Naive thymus-derived CD4-positive, alpha-beta T cell (primary cell): ENCODE results near the gene PPP1R37. TPM values are rescaled to one million over a fixed set of nuclear protein-coding genes. Genes with fewer than 3 reads are reported as not detected.

Experiments
- ATAC-seq: fragments of 150-1000 bp; cut with Tn5 transposase; 2 replicates; pipeline ENCODE4 v1.10.0; 2021; ENCODE audit warnings: mild to moderate bottlenecking, moderate library complexity
- CTCF ChIA-PET: fragments of 350-600 bp; sonication (Branson Sonifier 250); formaldehyde crosslinking; loops from one replicate; lab custom pipeline; 2021; ENCODE audit warnings: antibody characterized with exemption; lab: Charles Lee
- POLR2A ChIA-PET: fragments of 350-600 bp; sonication (Branson Sonifier 250); formaldehyde crosslinking; loops from one replicate; lab custom pipeline; 2021; ENCODE audit warnings: antibody characterized with exemption, inconsistent platforms; lab: Charles Lee
- DNase-seq, 9 donors: peaks; one replicate each; pipeline versions ENCODE4 v3.0.0 to v3.0.0-alpha.2; 2020 to 2022; ENCODE audit warnings: mixed read lengths in 1 of 9
- H3K27ac ChIP-seq: one replicate; pipeline ENCODE4 v1.7.0; 2013; ENCODE audit warnings: mild to moderate bottlenecking, low read depth, low read length, moderate library complexity
- H3K27me3 ChIP-seq, 2 donors: one replicate each; pipeline ENCODE4 v1.7.0; 2013; ENCODE audit warnings: low read length in 2 of 2, mild to moderate bottlenecking in 2 of 2, moderate library complexity in 2 of 2; ENCODE audit not compliant: control insufficient read depth in 2 of 2, insufficient read depth in 2 of 2
- H3K36me3 ChIP-seq, 3 experiments: 1 replicate in 2 of 3; 2 replicates in 1 of 3; pipeline ENCODE4 v1.7.0; 2013; ENCODE audit warnings: low read length in 3 of 3, mild to moderate bottlenecking in 3 of 3, moderate library complexity in 1 of 3; ENCODE audit not compliant: insufficient read depth in 3 of 3, control insufficient read depth in 2 of 3
- H3K4me1 ChIP-seq, 2 donors: one replicate each; pipeline ENCODE4 v1.7.0; 2013; ENCODE audit warnings: low read length in 2 of 2, mild to moderate bottlenecking in 2 of 2, moderate library complexity in 1 of 2; ENCODE audit not compliant: control insufficient read depth in 2 of 2, insufficient read depth in 2 of 2
- H3K4me3 ChIP-seq: 2 replicates; pipeline ENCODE4 v1.7.0; 2013; ENCODE audit warnings: mild to moderate bottlenecking, low read length
- H3K9me3 ChIP-seq, 3 experiments: 1 replicate in 2 of 3; 2 replicates in 1 of 3; pipeline ENCODE4 v1.7.0; 2013; ENCODE audit warnings: low read length in 3 of 3; ENCODE audit not compliant: control insufficient read depth in 2 of 3
- H3K27ac Mint-ChIP-seq, 9 donors: one replicate each; pipeline ENCODE4 v1.8.0; 2020 to 2022; ENCODE audit warnings: mixed read lengths in 9 of 9, mild to moderate bottlenecking in 8 of 9, moderate library complexity in 5 of 9, inconsistent platforms in 2 of 9
- H3K27me3 Mint-ChIP-seq, 5 donors: one replicate each; pipeline ENCODE4 v1.8.0; 2021 to 2022; ENCODE audit warnings: mixed read lengths in 5 of 5, mild to moderate bottlenecking in 1 of 5
- H3K36me3 Mint-ChIP-seq, 5 donors: one replicate each; pipeline ENCODE4 v1.8.0; 2020 to 2022; ENCODE audit warnings: mixed read lengths in 5 of 5, mild to moderate bottlenecking in 3 of 5, inconsistent platforms in 1 of 5
- H3K4me1 Mint-ChIP-seq, 7 donors: one replicate each; pipeline ENCODE4 v1.8.0; 2020 to 2022; ENCODE audit warnings: mixed read lengths in 7 of 7, mild to moderate bottlenecking in 3 of 7, inconsistent platforms in 1 of 7
- H3K4me3 Mint-ChIP-seq, 10 donors: one replicate each; pipeline ENCODE4 v1.8.0; 2020 to 2022; ENCODE audit warnings: mild to moderate bottlenecking in 10 of 10, mixed read lengths in 10 of 10, moderate library complexity in 6 of 10, inconsistent platforms in 2 of 10
- H3K9me3 Mint-ChIP-seq, 11 donors: one replicate each; pipeline ENCODE4 v1.8.0; 2020 to 2022; ENCODE audit warnings: mixed read lengths in 11 of 11, mild to moderate bottlenecking in 4 of 11, inconsistent platforms in 1 of 11, moderate library complexity in 1 of 11
- intact Hi-C, 2 donors: fragments of 100-400 bp; cut with micrococcal nuclease; formaldehyde crosslinking; loops; one replicate each; pipeline ENCODE4 v1.15.1; 2023
- polyA plus RNA-seq, 2 donors: library from polyadenylated mRNA; unstranded; fragments of 300-500 nt; fragmentation: Illumina TruSeq; gene quantifications; one replicate each; pipeline ENCODE4 v1.2.3, GENCODE V29; 2021
- total RNA-seq, 6 experiments: library from RNA in 5 of 6; stranded (reverse) in 5 of 6; gene quantifications; 1 replicate in 5 of 6; 2 replicates in 1 of 6; pipeline ENCODE4 v1.2.3 and lab custom pipeline; 2021 to 2026

PPP1R37 gene
- total and polyA plus RNA-seq, 7 experiments from 2014 or later: 1.4 to 28.3 (median 20.6) TPM

GRCh38 chr19:45158503-45159209 is 65.7 kb downstream of the PPP1R37 start:
- H3K4me3 ChIP-seq: no peak overlapping the region
- Mint-ChIP-seq H3K36me3 (peaks cover 0 to 2% (median 0%) of the 10 kb centered on the region in 5 donors), H3K4me3 (no peak overlapping the region), H3K9me3 (no peaks in the 10 kb centered on the region), H3K4me1 (peaks cover 2 to 20% (median 9%) of the 10 kb centered on the region in 7 donors), H3K27ac (peak overlapping the region in 1 of 9 donors; percentile 47), H3K27me3 (peaks cover 6 to 22% (median 10%) of the 10 kb centered on the region in 5 donors)
- H3K4me1 ChIP-seq: peaks cover 0 to 7% of the 10 kb centered on the region in 2 donors
- H3K9me3 ChIP-seq: no peaks in the 10 kb centered on the region
- intact Hi-C loops: no loop called here
- CTCF ChIA-PET: no interaction called here
- no peak for DNase-seq
- H3K27ac ChIP-seq: no peak overlapping the region
- no peaks in the 10 kb centered on the region for H3K36me3 ChIP-seq
- H3K27me3 ChIP-seq: no peaks in the 10 kb centered on the region
- no peak for ATAC-seq
- POLR2A ChIA-PET: interaction anchor here (0.9 kb wide), 1 partner anchor 20 kb away, joined by 3 read pairs; the partner anchor contains the start of gene BLOC1S3

GRCh38 chr19:45159210-45159970 is 66.4 kb downstream of the PPP1R37 start:
- Mint-ChIP-seq H3K36me3 (no peaks in the 10 kb centered on the region), H3K4me1 (peaks cover 5 to 20% (median 10%) of the 10 kb centered on the region in 7 donors), H3K4me3 (no peak overlapping the region), H3K27me3 (peaks cover 6 to 18% (median 10%) of the 10 kb centered on the region in 5 donors), H3K9me3 (no peaks in the 10 kb centered on the region), H3K27ac (peak overlapping the region in 1 of 9 donors; percentile 38)
- Histone ChIP-seq H3K27ac (no peak overlapping the region), H3K9me3 (no peaks in the 10 kb centered on the region), H3K36me3 (no peaks in the 10 kb centered on the region), H3K4me1 (peaks cover 3 to 8% of the 10 kb centered on the region in 2 donors), H3K4me3 (no peak overlapping the region), H3K27me3 (no peaks in the 10 kb centered on the region)
- DNase-seq (no peak), ATAC-seq (no peak)
- ChIA-PET POLR2A (no interaction called here), CTCF (interaction anchor here (0.6 kb wide), 1 partner anchor 829 kb away, joined by 4 read pairs; no protein-coding TSS in a partner anchor)
- intact Hi-C loops: no loop called here

DNA sequence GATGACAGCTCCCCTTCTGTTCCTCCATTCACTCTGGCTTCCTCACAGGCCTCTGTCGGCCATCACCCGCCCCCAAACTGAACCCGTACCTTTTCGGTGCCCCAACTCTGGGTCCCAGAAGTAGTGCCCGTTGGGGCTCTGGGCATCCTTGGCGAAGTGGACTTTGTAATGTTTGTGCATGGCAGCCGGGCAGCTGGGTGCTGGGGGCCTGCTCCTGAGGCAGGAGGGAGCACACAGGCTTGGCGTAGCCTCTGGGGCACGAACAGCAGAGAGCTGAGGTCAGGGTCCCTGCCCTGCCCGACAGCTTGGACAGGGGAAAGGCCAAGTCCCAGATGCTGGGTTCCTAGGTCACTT is 67.0 kb downstream of the PPP1R37 start:
- CTCF ChIA-PET: interaction anchor here (0.6 kb wide), 1 partner anchor 828 kb away, joined by 4 read pairs; no protein-coding TSS in a partner anchor
- H3K27me3 Mint-ChIP-seq: peaks cover 6 to 18% (median 10%) of the 10 kb centered on the region in 5 donors

GRCh38 chr19:45160870-45161737 is 68.1 kb downstream of the PPP1R37 start, which contains the start of gene NKPD1:
TSS of gene NKPD1 (minus strand) at chr19:45160982. CDS start at chr19:45160150, 832 bp downstream.
- Histone ChIP-seq H3K9me3 (no peaks in the 10 kb centered on the region), H3K4me1 (peaks cover 9 to 16% of the 10 kb centered on the region in 2 donors), H3K27me3 (no peaks in the 10 kb centered on the region), H3K27ac (no peak within 1 kb of the TSS), H3K4me3 (no peak within 1 kb of the TSS), H3K36me3 (no peaks in the 10 kb centered on the region)
- CTCF ChIA-PET: interaction anchor here (0.6 kb wide), 1 partner anchor 12 kb away, joined by 3 read pairs; no protein-coding TSS in a partner anchor
- intact Hi-C loops: no loop called here
- POLR2A ChIA-PET: interaction anchor here (0.9 to 1.0 kb wide), 2 partner anchors 17 to 29 kb away, joined by 3 read pairs; partner anchors contain the start of genes BLOC1S3 and TRAPPC6A
- no peaks in the 10 kb centered on the region for H3K36me3 Mint-ChIP-seq
- H3K9me3 Mint-ChIP-seq: no peaks in the 10 kb centered on the region
- peaks cover 5 to 15% (median 6%) of the 10 kb centered on the region in 5 donors for H3K27me3 Mint-ChIP-seq
- H3K4me3 Mint-ChIP-seq: no peak within 1 kb of the TSS
- peaks cover 10 to 23% (median 19%) of the 10 kb centered on the region in 7 donors for H3K4me1 Mint-ChIP-seq
- ATAC-seq (no peak), DNase-seq (no peak)
- H3K27ac Mint-ChIP-seq: peak within 1 kb of the TSS in 3 of 9 donors; percentile 38 to 39 (median 38)

More for the DNA sequence above, 67.0 kb downstream of the PPP1R37 start:
- H3K27ac ChIP-seq: no peak overlapping the region
- Mint-ChIP-seq H3K36me3 (no peaks in the 10 kb centered on the region), H3K9me3 (no peaks in the 10 kb centered on the region), H3K27ac (peak overlapping the region in 1 of 9 donors; percentile 38), H3K4me3 (no peak overlapping the region), H3K4me1 (peaks cover 5 to 20% (median 13%) of the 10 kb centered on the region in 7 donors)
- POLR2A ChIA-PET: no interaction called here
- ATAC-seq (no peak), DNase-seq (no peak)
- intact Hi-C loops: no loop called here
- H3K4me3 ChIP-seq: no peak overlapping the region
- no peaks in the 10 kb centered on the region for H3K27me3 ChIP-seq
- H3K9me3 ChIP-seq: no peaks in the 10 kb centered on the region
- no peaks in the 10 kb centered on the region for H3K36me3 ChIP-seq
- H3K4me1 ChIP-seq: peaks cover 7 to 14% of the 10 kb centered on the region in 2 donors

DNA sequence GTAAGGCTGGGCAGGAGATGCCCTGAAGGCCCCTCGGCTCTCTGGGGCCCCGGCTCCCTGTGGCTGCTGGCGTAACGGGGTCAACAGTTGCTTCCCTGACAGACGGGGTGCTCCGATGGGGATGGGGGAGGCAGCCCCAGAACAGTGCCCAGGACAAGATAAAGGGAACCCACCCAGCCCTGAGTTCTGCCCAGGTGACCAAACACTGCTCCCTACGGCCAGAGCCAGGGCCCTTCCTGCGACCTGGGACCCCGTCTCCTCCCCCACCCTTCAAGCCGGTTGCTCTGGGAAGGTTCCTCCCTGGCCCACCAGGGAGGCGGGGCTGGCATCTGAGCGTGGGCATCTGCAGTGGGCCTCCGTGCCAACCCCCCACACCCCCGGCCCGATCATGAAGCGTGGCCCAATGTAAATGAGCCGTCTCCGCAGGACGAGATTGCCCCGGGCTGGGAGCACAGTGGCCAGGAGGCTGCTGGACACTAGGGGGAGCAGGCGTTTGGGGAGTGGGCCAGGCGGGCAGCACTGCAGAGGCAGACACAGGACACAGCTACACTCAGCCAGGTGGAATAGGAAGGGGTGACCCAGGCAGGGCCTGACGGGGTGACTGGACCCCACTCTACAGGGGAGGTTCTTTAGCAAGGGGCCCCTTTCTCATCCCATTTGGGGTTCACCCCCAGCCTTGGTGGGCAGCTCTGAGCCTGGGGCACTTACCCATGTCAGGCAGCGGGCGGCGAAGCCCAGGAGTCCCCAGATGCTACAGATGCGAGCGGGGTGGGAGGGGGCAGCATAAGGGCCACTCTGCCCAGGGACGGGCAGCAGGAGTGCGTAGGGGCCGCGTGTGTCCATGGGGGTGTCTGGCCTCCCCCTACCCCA is 69.0 kb downstream of the PPP1R37 start:
- H3K36me3 ChIP-seq: no peaks in the 10 kb centered on the region
- peaks cover 11 to 25% (median 20%) of the 10 kb centered on the region in 7 donors for H3K4me1 Mint-ChIP-seq

More for the DNA sequence above, 69.0 kb downstream of the PPP1R37 start:
- ATAC-seq (no peak), DNase-seq (no peak)
- H3K27ac Mint-ChIP-seq: no peak overlapping the region
- ChIA-PET POLR2A (no interaction called here), CTCF (interaction anchor here (0.5 kb wide), 1 partner anchor 114 kb away, joined by 4 read pairs; no protein-coding TSS in a partner anchor)
- Histone ChIP-seq H3K4me1 (peaks cover 9 to 16% of the 10 kb centered on the region in 2 donors), H3K27ac (no peak overlapping the region), H3K27me3 (no peaks in the 10 kb centered on the region), H3K4me3 (no peak overlapping the region), H3K9me3 (no peaks in the 10 kb centered on the region)
- peaks cover 4 to 13% (median 5%) of the 10 kb centered on the region in 5 donors for H3K27me3 Mint-ChIP-seq
- no peaks in the 10 kb centered on the region for H3K9me3 Mint-ChIP-seq
- intact Hi-C loops: no loop called here
- H3K36me3 Mint-ChIP-seq: no peaks in the 10 kb centered on the region
- H3K4me3 Mint-ChIP-seq: no peak overlapping the region
